Stimulated activated naive CD4-positive, alpha-beta T cell (primary cell): ENCODE results near the gene LIM2.
A peak's percentile ranks its signal among the peaks of the same experiment; 100 is the strongest.

Experiments used
- DNase-seq, 6 experiments: peaks; one replicate each; lab custom pipeline; 2025; lab: John Stamatoyannopoulos, UW

Gene LIM2

DNA sequence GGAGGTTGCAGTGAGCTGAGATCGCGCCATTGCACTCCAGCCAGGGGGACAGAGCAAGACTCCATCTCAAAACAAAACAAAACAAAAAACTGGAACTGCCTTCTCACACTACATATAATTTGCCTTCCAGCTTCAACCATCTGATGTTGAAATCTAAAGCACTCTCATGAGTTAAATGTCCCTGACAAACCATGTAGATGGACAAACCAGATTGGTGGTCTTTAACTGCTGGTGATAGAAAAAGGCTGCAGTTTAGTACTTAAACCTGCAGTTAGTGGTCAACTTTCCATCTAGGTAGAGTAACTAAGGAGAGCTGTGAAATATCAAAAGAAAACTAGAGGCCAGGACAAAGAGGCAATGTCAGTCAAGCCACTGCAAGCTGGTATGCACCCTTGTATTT lies 8.4 kb upstream of the LIM2 start:
- no peak for DNase-seq

DNA sequence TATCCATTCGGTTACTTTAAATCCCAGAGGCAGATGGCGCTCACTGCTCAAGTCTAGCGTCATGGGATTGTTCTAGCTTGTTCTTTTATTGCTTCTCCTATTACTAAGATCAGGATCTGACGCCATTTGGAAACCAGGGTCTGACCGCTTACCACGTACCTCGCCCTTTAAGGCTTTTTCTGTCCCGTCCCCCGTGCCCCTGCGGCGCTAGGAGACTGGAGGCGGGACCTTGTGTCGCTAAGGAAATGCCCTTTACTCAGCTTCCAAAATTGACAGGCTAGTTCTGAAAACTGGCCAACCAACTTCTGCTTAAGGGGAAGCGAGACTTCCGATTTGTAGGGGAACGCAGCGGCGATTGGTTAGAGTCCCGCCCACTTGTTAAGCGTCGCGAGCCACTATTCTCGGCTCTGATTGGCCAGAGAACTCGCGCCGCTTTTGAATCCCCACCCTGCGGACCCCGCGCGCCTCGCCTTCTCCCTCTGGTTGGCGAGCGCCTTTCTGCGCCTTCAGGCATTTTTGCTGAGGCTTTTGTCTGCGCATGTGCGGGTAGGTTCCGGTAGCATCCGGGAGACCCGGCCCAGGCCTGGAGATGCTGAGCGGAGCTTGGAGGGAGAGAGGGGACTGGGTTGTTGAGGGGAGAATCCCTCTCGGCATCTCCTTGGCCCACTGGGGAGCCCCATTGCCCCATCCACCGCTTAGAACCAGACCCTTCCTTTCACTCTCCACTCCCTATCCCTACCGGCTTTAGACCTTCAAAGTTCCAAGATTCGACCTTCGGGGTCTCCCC lies 6.5 kb upstream of the LIM2 start:
- DNase-seq = peak; percentile 70 to 88 (median 86)

GRCh38 chr19:51392701-51393100 lies 4.9 kb upstream of the LIM2 start:
- DNase-seq = no peak

GRCh38 chr19:51391073-51391611 lies 3.4 kb upstream of the LIM2 start:
- no peak for DNase-seq

- no peak for DNase-seq
Observed at GRCh38 chr19:51389143-51389542, 1.4 kb upstream of the LIM2 start.

DNA sequence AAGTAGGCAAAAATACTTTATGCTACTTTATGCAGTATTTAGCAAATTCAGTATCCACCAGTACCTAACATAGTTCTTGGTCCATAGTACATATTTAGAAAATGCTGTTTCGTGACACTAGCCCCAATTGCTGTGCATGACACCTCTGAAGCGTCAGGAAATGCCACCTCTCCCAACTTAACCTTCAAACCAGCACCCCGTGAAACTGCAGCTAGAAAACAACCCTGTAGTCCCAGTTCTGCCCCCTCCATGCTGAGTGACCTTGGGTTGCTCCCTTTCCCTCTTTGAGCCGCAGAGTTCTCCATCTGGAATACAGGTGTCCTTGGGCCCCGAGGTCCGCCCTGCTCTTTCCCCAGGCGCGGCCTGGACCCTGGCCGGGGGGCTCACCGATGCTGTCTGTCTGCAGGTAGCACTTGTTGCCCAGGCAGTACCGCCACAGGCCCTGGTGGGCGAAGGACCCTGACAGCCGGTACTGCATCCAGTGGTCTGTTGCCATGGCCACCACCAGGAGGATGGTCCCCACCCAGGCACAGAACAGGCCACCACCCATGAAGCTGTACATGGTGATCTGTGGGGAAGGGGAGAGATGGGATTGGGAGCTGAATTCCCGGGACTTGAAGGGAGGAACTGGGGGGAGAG lies 773 bp downstream of the LIM2 start:
- DNase-seq = no peak

- no peak for DNase-seq
Observed at GRCh38 chr19:51382004-51382403, 5.8 kb downstream of the LIM2 start.

DNA sequence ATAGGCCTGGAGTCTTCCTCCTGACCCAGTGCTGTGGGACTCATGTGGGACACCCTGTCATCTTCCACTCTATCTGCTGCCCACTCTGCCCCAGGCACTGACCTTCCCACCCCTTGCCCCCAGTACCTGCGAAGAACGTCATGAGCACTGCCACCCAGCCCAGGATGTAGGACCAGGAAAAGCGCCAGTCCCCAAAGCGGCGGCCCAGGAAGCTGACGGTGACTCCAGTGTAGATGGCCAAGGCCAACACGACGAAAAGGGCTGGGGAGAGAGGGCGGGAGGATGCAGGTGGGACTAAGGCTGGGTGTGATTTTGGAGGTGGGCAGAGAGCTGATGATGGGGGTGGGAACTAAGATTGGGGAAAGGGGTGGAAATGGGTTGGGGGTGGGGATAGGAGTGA lies 7.4 kb downstream of the LIM2 start:
- no peak for DNase-seq

DNA sequence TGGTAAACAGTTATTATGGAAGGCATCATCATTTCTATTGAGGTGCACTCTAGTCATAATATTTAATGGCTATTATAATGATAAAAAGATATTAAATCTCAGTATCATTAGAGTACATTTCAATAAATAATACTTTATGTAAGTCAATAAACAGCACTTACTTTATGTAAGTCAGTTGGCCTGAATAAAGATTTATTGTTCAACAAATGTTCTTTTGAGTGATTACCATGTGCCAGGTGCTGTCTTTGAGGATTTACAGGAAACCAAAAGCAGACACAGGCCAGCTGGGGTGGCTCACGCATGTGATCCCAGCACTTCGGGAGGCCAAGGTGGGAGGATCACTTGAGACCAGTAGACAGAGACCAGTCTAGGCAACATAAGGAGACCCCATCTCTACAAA lies 10.4 kb downstream of the LIM2 start:
- DNase-seq = no peak

DNA sequence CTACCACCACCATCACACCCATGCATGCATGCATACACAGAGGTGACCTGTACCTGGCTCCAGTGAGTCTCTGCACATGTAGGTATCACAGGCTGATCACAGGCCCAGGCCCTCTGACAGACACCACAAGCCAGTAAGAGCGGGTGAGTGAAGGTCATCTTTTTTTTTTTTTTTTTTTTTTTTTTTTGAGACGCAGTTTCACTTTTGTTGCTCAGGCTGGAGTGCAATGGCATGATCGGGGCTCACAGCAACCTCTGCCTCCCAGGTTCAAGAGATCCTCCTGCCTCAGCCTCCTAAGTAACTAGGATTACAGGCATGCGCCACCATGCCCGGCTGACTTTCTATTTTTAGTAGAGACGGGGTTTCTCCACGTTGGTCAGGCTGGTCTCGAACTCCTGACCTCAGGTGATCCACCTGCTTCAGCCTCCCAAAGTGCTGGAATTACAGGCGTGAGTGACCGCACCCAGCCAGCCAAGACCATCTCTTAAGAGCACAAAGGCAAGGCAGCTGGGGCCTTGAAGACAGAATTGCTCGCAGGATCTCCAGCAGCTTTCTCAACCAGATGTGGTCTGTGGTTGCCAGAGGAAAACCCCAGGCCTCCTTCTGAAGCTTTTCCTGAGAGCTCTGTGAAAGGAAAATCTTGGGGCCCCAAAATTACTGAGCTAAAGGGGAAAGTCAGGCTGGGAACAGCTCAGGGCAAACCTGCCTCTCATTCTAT lies 12.1 kb downstream of the LIM2 start:
- DNase-seq = no peak

DNA sequence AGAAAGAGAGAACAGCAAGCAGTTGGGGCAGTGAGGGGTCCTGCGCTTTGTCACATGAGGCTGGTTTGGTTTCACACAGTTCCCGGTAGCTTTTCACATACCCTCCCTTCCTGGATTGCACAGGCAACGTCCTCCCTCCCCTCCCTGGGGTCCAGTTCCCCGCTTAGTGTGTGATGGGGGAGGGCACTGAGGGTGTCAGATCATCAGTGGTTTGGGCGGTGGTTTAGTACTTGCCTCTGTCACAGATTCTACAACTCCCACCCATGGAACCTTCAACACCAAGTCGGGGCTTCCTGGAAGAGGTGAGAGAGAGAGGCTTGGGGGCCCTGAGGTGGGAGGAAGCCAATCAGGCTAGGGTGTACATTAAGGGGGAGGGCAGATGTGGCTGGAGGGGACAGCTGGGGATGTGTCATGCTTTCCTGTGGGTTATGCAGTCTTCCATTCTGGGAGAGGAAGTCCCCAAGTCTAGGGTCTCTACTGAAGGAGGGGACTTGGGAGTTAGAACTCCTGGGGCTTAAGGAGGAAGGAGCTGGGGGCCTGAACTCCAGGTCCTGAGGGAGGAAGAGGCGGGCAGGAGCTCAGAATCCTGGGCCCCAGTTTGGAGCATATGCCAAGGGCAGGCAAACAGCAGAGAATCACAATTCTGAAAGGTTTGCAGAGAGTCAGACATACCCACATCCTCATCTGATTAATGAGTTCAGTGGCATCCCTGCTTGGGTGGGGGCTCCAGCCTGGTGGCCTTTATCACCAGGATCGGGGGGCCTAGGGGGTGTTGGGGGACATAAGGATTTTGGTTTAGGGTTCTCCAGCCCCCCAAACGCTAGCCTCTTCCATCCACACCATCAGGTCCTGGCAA lies 14.9 kb downstream of the LIM2 start, which contains the start of gene NKG7:
Gene NKG7 (minus strand): TSS at position 6 of the 856 bp plus-strand sequence. CDS start 119 bp downstream, outside the sequence.
- no peak for DNase-seq

GRCh38 chr19:51372021-51372648 lies 15.6 kb downstream of the LIM2 start:
- no peak for DNase-seq

DNA sequence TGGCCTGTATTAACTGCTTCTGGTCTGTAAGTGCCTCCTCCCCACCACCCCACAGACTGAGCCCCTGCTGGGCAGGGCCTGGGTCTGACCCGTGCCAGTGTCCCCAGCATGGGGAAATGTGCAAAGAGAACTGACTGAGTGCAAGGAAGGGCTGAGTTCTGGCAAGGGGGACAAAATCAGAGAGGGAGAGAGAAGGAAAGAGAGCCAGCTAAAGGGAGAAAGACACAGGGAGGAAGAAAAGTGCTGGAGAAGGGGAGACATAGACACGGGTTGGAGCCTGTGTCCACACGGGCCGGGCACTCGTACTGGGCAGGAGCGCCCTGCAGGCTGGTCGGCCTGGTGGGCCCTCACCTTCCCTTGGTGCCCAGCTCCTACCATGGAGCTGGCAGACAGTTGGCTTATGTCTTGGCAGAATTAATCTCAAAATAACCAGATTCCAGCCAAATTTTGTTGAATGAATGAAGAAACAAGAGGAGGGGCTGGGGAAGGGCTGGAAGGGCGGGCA lies 16.5 kb downstream of the LIM2 start:
- no peak for DNase-seq

GRCh38 chr19:51370230-51370629 lies 17.5 kb downstream of the LIM2 start:
- DNase-seq = no peak

GRCh38 chr19:51368366-51369282 lies 19.1 kb downstream of the LIM2 start, which contains the start of gene CLDND2:
Gene CLDND2 (minus strand): TSS chr19:51369003. CDS start chr19:51368577, 426 bp downstream.
- peak in 2 of 6 experiments; percentile 18 to 28 for DNase-seq

GRCh38 chr19:51367565-51368365 lies 20.0 kb downstream of the LIM2 start:
- peak; percentile 81 to 93 (median 89) for DNase-seq

GRCh38 chr19:51367255-51367564 lies 20.6 kb downstream of the LIM2 start:
- DNase-seq = no peak

DNA sequence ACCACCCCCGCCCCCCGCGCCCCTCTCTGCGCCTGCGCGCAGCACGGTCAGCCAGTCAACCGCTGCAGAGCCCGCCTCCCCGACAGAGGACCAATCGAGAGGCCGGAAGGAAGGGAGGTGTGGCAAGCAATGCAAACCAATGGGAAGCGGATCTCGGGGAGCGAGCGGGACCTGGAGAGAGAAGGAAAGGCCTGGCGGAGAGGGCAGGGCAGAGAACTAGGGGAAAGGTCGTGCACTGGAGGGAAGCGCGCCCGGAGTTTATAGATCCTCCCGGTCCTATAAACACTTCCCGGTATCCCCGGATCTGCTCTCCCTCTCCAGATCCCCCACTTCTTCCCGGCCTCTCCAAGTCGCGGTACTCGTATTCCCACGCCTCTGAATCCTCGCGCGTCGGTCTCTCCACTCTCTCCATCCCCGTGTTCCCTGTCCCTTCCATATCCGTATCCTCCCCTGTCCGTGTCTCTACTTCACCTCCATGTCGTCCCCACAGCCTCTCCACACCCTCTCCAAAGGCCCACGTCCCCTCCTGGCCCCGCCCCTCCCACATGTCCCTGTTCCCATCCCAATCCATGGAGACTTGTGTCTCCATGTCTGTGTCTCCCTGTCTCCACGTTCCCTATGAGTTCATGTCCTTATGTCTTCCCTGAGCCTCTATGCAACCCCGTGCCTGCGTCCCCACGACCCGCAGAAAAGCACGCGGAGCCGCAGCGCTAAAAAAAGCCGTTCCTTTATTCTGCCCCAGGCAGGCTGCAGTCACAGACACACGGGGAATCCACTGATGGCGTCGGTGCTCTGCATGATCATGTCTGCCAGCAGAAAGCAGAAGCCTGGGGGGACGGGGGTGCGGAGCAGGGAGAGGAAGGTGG lies 21.2 kb downstream of the LIM2 start:
- DNase-seq = peak; percentile 77 to 93 (median 86)
